SW480 (cell line): ENCODE results near the gene MUC20.
"Not testable (repeated sequence)": the region's sequence is repeated elsewhere in the genome, so short reads cannot be mapped to it uniquely, and the experiment has no call there.

Experiments used
- DNase-seq: peaks from one replicate; pipeline ENCODE4 v3.0.0-alpha.2; 2016; ENCODE audit warnings: low spot score

Gene MUC20

GRCh38 chr3:195729476-195730251 is 8.9 kb downstream of the MUC20 start:
- DNase-seq = no peak

GRCh38 chr3:195731356-195731905 is 10.7 kb downstream of the MUC20 start:
- no peak for DNase-seq

GRCh38 chr3:195732940-195733339 is 12.2 kb downstream of the MUC20 start:
- DNase-seq = no peak

- DNase-seq = no peak
Measured at GRCh38 chr3:195735036-195735695, 14.4 kb downstream of the MUC20 start.

GRCh38 chr3:195736866-195737490 is 16.2 kb downstream of the MUC20 start:
- DNase-seq = no peak

GRCh38 chr3:195737782-195738181 is 17.0 kb downstream of the MUC20 start:
- DNase-seq = not testable (repeated sequence)

GRCh38 chr3:195738274-195739044 is 17.7 kb downstream of the MUC20 start:
- no peak for DNase-seq

GRCh38 chr3:195739561-195740111 is 18.9 kb downstream of the MUC20 start:
- no peak for DNase-seq

- DNase-seq = no peak
Measured at GRCh38 chr3:195744437-195744836, 23.7 kb downstream of the MUC20 start.

GRCh38 chr3:195746346-195746745 is 25.6 kb downstream of the MUC20 start:
- no peak for DNase-seq

- DNase-seq = no peak
Measured at GRCh38 chr3:195746751-195747150, 26.0 kb downstream of the MUC20 start.

GRCh38 chr3:195748661-195749060 is 27.9 kb downstream of the MUC20 start:
- DNase-seq = no peak

GRCh38 chr3:195749101-195749500 is 28.3 kb downstream of the MUC20 start:
- not testable (repeated sequence) for DNase-seq

GRCh38 chr3:195750797-195751520 is 30.2 kb downstream of the MUC20 start:
- no peak for DNase-seq

GRCh38 chr3:195751560-195751959 is 30.8 kb downstream of the MUC20 start:
- no peak for DNase-seq

- DNase-seq = no peak
Measured at GRCh38 chr3:195752066-195752465, 31.3 kb downstream of the MUC20 start.

GRCh38 chr3:195752546-195753331 is 32.0 kb downstream of the MUC20 start:
- no peak for DNase-seq

GRCh38 chr3:195753581-195753980 is 32.8 kb downstream of the MUC20 start:
- no peak for DNase-seq

- DNase-seq = no peak
Measured at GRCh38 chr3:195754141-195754540, 33.4 kb downstream of the MUC20 start.

GRCh38 chr3:195754906-195755305 is 34.1 kb downstream of the MUC20 start:
- DNase-seq = no peak
